H1 (cell line): ENCODE data around the gene RPS27A. TPM values are rescaled to one million over a fixed set of nuclear protein-coding genes. Genes with fewer than 3 reads are reported as not detected.

ENCODE experiments used
- CTCF ChIA-PET: fragments of 300-600 bp; sonication (Branson Sonifier 250); formaldehyde crosslinking; loops from one replicate; lab custom pipeline; 2021; ENCODE audit not compliant: partially characterized antibody; lab: Charles Lee
- POLR2A ChIA-PET: fragments of 300-600 bp; sonication (Branson Sonifier 250); formaldehyde crosslinking; loops from one replicate; lab custom pipeline; 2021; ENCODE audit warnings: inconsistent platforms; ENCODE audit not compliant: partially characterized antibody; lab: Charles Lee
- DNase-seq, 2 experiments: peaks; one replicate each; pipeline versions ENCODE4 v3.0.0 to v3.0.0-alpha.2; 2010 to 2022; ENCODE audit warnings: low spot score in 2 of 2, low read depth in 1 of 2, mixed read lengths in 1 of 2
- FAIRE-seq: peaks from 2 replicates; lab custom pipeline; 2011; peaks lifted over from hg19 to GRCh38; lab: Jason Lieb, UNC
- H2AFZ ChIP-seq: 2 replicates; pipeline ENCODE4 v1.8.1; 2012; ENCODE audit warnings: low read length, inconsistent platforms
- H2AK5ac ChIP-seq: 2 replicates; pipeline ENCODE4 v1.6.1; 2013; ENCODE audit warnings: low read depth, low read length
- H2BK120ac ChIP-seq: replicated peaks from 2 replicates; pipeline ENCODE3; 2013; ENCODE audit warnings: low read depth, low read length, inconsistent platforms
- H2BK12ac ChIP-seq: 2 replicates; pipeline ENCODE4 v1.6.1; 2013; ENCODE audit warnings: low read depth, low read length
- H2BK15ac ChIP-seq: 2 replicates; pipeline ENCODE4 v1.6.1; 2013; ENCODE audit warnings: low read length
- H2BK20ac ChIP-seq: 2 replicates; pipeline ENCODE4 v1.6.1; 2013; ENCODE audit warnings: low read length
- H2BK5ac ChIP-seq: 2 replicates; pipeline ENCODE4 v1.6.1; 2013; ENCODE audit warnings: low read depth, low read length
- H3K14ac ChIP-seq: 2 replicates; pipeline ENCODE4 v1.6.1; 2013; ENCODE audit warnings: inconsistent platforms; ENCODE audit not compliant: insufficient read length
- H3K18ac ChIP-seq: 2 replicates; pipeline ENCODE4 v1.6.1; 2013; ENCODE audit warnings: low read length; ENCODE audit errors: extremely low read depth
- H3K23ac ChIP-seq: 2 replicates; pipeline ENCODE4 v1.6.1; 2013; ENCODE audit warnings: inconsistent platforms; ENCODE audit not compliant: insufficient read length
- H3K23me2 ChIP-seq: 2 replicates; pipeline ENCODE4 v1.6.1; 2013; ENCODE audit warnings: low read depth, low read length
- H3K27ac ChIP-seq: 2 replicates; pipeline ENCODE4 v1.6.1; 2011; ENCODE audit warnings: low read depth, low read length, inconsistent platforms
- H3K27me3 ChIP-seq, 4 experiments: replicated peaks in 1 of 4; 1 replicate in 1 of 4; 2 replicates in 3 of 4; pipeline versions ENCODE4 v1.6.1 to v1.8.1; 2011 to 2013; ENCODE audit warnings: low read length in 3 of 4, mild to moderate bottlenecking in 3 of 4, inconsistent platforms in 2 of 4, mixed read lengths in 2 of 4, moderate library complexity in 1 of 4; ENCODE audit not compliant: control insufficient read depth in 3 of 4, insufficient read depth in 3 of 4; ENCODE audit errors: extremely low read depth in 1 of 4
- H3K36me3 ChIP-seq, 4 experiments: 2 replicates each; pipeline versions ENCODE4 v1.6.1 to v1.8.1; 2011 to 2013; ENCODE audit warnings: mild to moderate bottlenecking in 4 of 4, low read length in 3 of 4, moderate library complexity in 2 of 4, control low read depth in 1 of 4, inconsistent platforms in 1 of 4; ENCODE audit not compliant: insufficient read depth in 4 of 4, control insufficient read depth in 2 of 4
- H3K4ac ChIP-seq: replicated peaks from 2 replicates; pipeline ENCODE3; 2013; ENCODE audit warnings: low read length, low read depth, mixed read lengths, inconsistent platforms; ENCODE audit not compliant: insufficient read length
- H3K4me1 ChIP-seq, 4 experiments: replicated peaks in 1 of 4; 1 replicate in 1 of 4; 2 replicates in 3 of 4; pipeline versions ENCODE4 v1.6.1 to v1.8.1; 2011 to 2013; ENCODE audit warnings: low read length in 3 of 4, inconsistent platforms in 2 of 4, mixed read lengths in 1 of 4; ENCODE audit not compliant: insufficient read depth in 4 of 4, control insufficient read depth in 3 of 4
- H3K4me2 ChIP-seq, 2 experiments: 2 replicates each; pipeline versions ENCODE4 v1.6.1 to v1.8.1; 2011 to 2013; ENCODE audit warnings: low read depth in 2 of 2, low read length in 2 of 2, control low read depth in 1 of 2, inconsistent platforms in 1 of 2, mild to moderate bottlenecking in 1 of 2; ENCODE audit not compliant: insufficient read depth in 1 of 2
- H3K4me3 ChIP-seq, 4 experiments: fragments of 200-600, 300-600 bp in 1 of 4; sonication (generic), shearing (Covaris generic), sonication (Bioruptor Twin) in 1 of 4; 2 replicates each; pipeline versions ENCODE4 v1.5.1 to v1.8.1; 2011 to 2016; ENCODE audit warnings: low read length in 4 of 4, low read depth in 3 of 4, control low read depth in 2 of 4, inconsistent platforms in 2 of 4, mild to moderate bottlenecking in 2 of 4, mixed read lengths in 1 of 4, moderate library complexity in 1 of 4; ENCODE audit not compliant: insufficient read depth in 2 of 4; ENCODE audit errors: extremely low read depth in 1 of 4
- H3K56ac ChIP-seq: replicated peaks from 2 replicates; pipeline ENCODE3; 2013; ENCODE audit warnings: low read depth, mild to moderate bottlenecking, mixed read lengths, low read length, inconsistent platforms; ENCODE audit not compliant: insufficient read length
- H3K79me1 ChIP-seq: 2 replicates; pipeline ENCODE4 v1.6.1; 2013; ENCODE audit warnings: low read depth, low read length, control low read depth
- H3K79me2 ChIP-seq, 2 experiments: 2 replicates each; pipeline versions ENCODE4 v1.6.1 to v1.8.1; 2012 to 2013; ENCODE audit warnings: low read length in 2 of 2, mild to moderate bottlenecking in 2 of 2, inconsistent platforms in 1 of 2; ENCODE audit not compliant: insufficient read depth in 2 of 2, control insufficient read depth in 1 of 2
- H3K9ac ChIP-seq, 4 experiments: replicated peaks in 1 of 4; 1 replicate in 1 of 4; 2 replicates in 3 of 4; pipeline versions ENCODE4 v1.6.1 to v1.8.1; 2011 to 2013; ENCODE audit warnings: low read depth in 3 of 4, low read length in 3 of 4, control low read depth in 2 of 4, mild to moderate bottlenecking in 2 of 4, moderate library complexity in 2 of 4, inconsistent platforms in 1 of 4; ENCODE audit errors: extremely low read depth in 1 of 4
- H3K9me3 ChIP-seq, 2 experiments: 2 replicates each; pipeline versions ENCODE4 v1.6.1 to v1.8.1; 2012 to 2013; ENCODE audit warnings: mild to moderate bottlenecking in 2 of 2, moderate library complexity in 2 of 2, control low read depth in 1 of 2, inconsistent platforms in 1 of 2, low read depth in 1 of 2, low read length in 1 of 2, mixed read lengths in 1 of 2; ENCODE audit not compliant: insufficient read depth in 2 of 2
- H4K20me1 ChIP-seq, 2 experiments: replicated peaks in 1 of 2; 2 replicates each; pipeline versions ENCODE3 to v1.8.1; 2011 to 2013; ENCODE audit warnings: inconsistent platforms in 2 of 2, low read length in 2 of 2, mild to moderate bottlenecking in 1 of 2; ENCODE audit not compliant: insufficient read depth in 2 of 2, control insufficient read depth in 1 of 2
- H4K5ac ChIP-seq: 2 replicates; pipeline ENCODE4 v1.6.1; 2013; ENCODE audit warnings: low read length, low read depth, mixed read lengths, inconsistent platforms; ENCODE audit not compliant: insufficient read length
- H4K8ac ChIP-seq: 2 replicates; pipeline ENCODE4 v1.8.0; 2013; ENCODE audit warnings: mild to moderate bottlenecking, moderate library complexity, low read length, inconsistent platforms; ENCODE audit not compliant: insufficient read depth; ENCODE audit errors: extremely low read depth
- H4K91ac ChIP-seq: replicated peaks from 2 replicates; pipeline ENCODE3; 2013; ENCODE audit warnings: low read length, mixed read lengths, inconsistent platforms; ENCODE audit not compliant: insufficient read length
- ATF3 ChIP-seq: IDR thresholded peaks from 2 replicates; pipeline ENCODE4 v1.6.1; 2011; ENCODE audit warnings: low read depth, mild to moderate bottlenecking, low read length; ENCODE audit not compliant: insufficient read depth
- BACH1 ChIP-seq: IDR thresholded peaks from 2 replicates; pipeline ENCODE4 v1.6.1; 2012; ENCODE audit warnings: low read length, improper control_type of control experiment
- CEBPB ChIP-seq: IDR thresholded peaks from 2 replicates; pipeline ENCODE4 v1.6.1; 2012; ENCODE audit warnings: low read depth, low read length
- CTCF ChIP-seq, 3 experiments: IDR thresholded peaks; 1 replicate in 2 of 3; 2 replicates in 1 of 3; pipeline versions ENCODE4 v1.5.1 to v1.6.1; 2011; ENCODE audit warnings: low read length in 3 of 3, mild to moderate bottlenecking in 3 of 3, inconsistent platforms in 2 of 3, low read depth in 1 of 3, moderate library complexity in 1 of 3; ENCODE audit not compliant: insufficient read depth in 1 of 3; ENCODE audit errors: control extremely low read depth in 1 of 3
- MAFK ChIP-seq: IDR thresholded peaks from 2 replicates; pipeline ENCODE4 v1.6.1; 2012; ENCODE audit warnings: low read depth, mild to moderate bottlenecking, improper control_type of control experiment, low read length
- PHF8 ChIP-seq: fragments of 200-600 bp; sonication (generic); conservative IDR thresholded peaks from 2 replicates; pipeline ENCODE4 v1.7.1; 2012; ENCODE audit warnings: low read depth, mild to moderate bottlenecking, inconsistent platforms, low read length, moderate library complexity
- POLR2A ChIP-seq, 2 experiments: IDR thresholded peaks; 1 replicate in 1 of 2; 2 replicates in 1 of 2; pipeline ENCODE4 v1.6.1; 2011; ENCODE audit warnings: low read depth in 2 of 2, low read length in 2 of 2, mild to moderate bottlenecking in 2 of 2; ENCODE audit errors: control extremely low read depth in 1 of 2
- SP1 ChIP-seq: IDR thresholded peaks from 2 replicates; pipeline ENCODE4 v1.6.1; 2011; ENCODE audit warnings: low read depth, low read length
- SRF ChIP-seq: IDR thresholded peaks from 2 replicates; pipeline ENCODE4 v1.6.1; 2011; ENCODE audit warnings: mild to moderate bottlenecking, low read depth, low read length, moderate library complexity
- SUZ12 ChIP-seq: fragments of 200-600 bp; sonication (generic); IDR thresholded peaks from 2 replicates; pipeline ENCODE4 v1.6.1; 2012; ENCODE audit warnings: mild to moderate bottlenecking, inconsistent platforms, low read length, moderate library complexity, mixed read lengths
- TAF1 ChIP-seq: IDR thresholded peaks from 2 replicates; pipeline ENCODE4 v1.6.1; 2011; ENCODE audit warnings: mild to moderate bottlenecking, low read depth, low read length
- TCF12 ChIP-seq: IDR thresholded peaks from 2 replicates; pipeline ENCODE4 v1.6.1; 2011; ENCODE audit warnings: low read depth, mild to moderate bottlenecking, low read length
- WGBS, 2 experiments: shearing (Covaris generic) in 1 of 2; methylation state at CpG; one replicate each; pipeline versions ENCODE4 v1.1.6 to v1.1.7; 2013 to 2015; ENCODE audit warnings: low lambda C conversion rate in 2 of 2, mixed read lengths in 2 of 2, inconsistent platforms in 1 of 2, low coverage in 1 of 2, missing lambda C conversion rate in 1 of 2; ENCODE audit not compliant: insufficient replicate concordance in 2 of 2, insufficient coverage in 1 of 2, insufficient read length in 1 of 2; ENCODE audit errors: extremely low coverage in 1 of 2, missing lambda C conversion rate in 1 of 2; 5-methylcytosine and 5-hydroxymethylcytosine counted together
- polyA plus RNA-seq, 7 experiments: library from polyadenylated mRNA; depleted of rRNA in 3 of 7; stranded (reverse) in 5 of 7; unstranded in 2 of 7; fragments of >200 nt in 5 of 7; fragments of 200-250 nt in 2 of 7; gene quantifications; 1 replicate in 5 of 7; 2 replicates in 1 of 7; 4 replicates in 1 of 7; pipeline versions ENCODE4 v1.2.1 to v1.2.3, GENCODE V29; 2011 to 2013; ENCODE audit warnings: missing spikeins in 2 of 7, mixed read lengths in 2 of 7
- total RNA-seq: library from RNA; stranded (reverse); fragmentation: NEBNext Ultra II Directional; extraction: Animal tissue kit (Norgen Biotek cat#: 25700); gene quantifications from 2 replicates; pipeline ENCODE4 v1.2.1, GENCODE V29; 2021

RPS27A gene
- total and polyA plus RNA-seq, 2 of the 8 experiments (the other 6 are each of a cell fraction or from before 2014, with no cell fraction given), result 1,431 to 1,682 TPM

- peaks cover 14 to 34% of the 10 kb centered on the region in 2 experiments for H3K79me2 ChIP-seq
- CTCF ChIA-PET, result no interaction called here
- H3K23ac ChIP-seq, result no peak overlapping the region
- H2BK15ac ChIP-seq, result no peak overlapping the region
- peaks cover 0 to 3% of the 10 kb centered on the region in 2 experiments for H4K20me1 ChIP-seq
- H3K18ac ChIP-seq, result no peak overlapping the region
- no peak overlapping the region for H4K5ac ChIP-seq
- H3K27ac ChIP-seq, result no peak overlapping the region
- H3K56ac ChIP-seq, result no peak overlapping the region
- H4K8ac ChIP-seq, result no peak overlapping the region
- FAIRE-seq (no peak), DNase-seq (no peak)
- no peaks in the 10 kb centered on the region for H3K9me3 ChIP-seq
- H3K23me2 ChIP-seq, result peaks cover 6% of the 10 kb centered on the region
- H3K4ac ChIP-seq, result no peak overlapping the region
- peaks cover 8% of the 10 kb centered on the region for H3K79me1 ChIP-seq
- H3K14ac ChIP-seq, result no peak overlapping the region
- H4K91ac ChIP-seq, result no peak overlapping the region
- H3K4me3 ChIP-seq, result no peak overlapping the region
- H2BK120ac ChIP-seq, result no peak overlapping the region
- H2BK12ac ChIP-seq, result no peak overlapping the region
- 87% methylated on average over 2 of the region's 2 CpGs; no CpG with 5 or more reads in 1 of the 2 experiments for WGBS, 2 experiments
- no peaks in the 10 kb centered on the region for H3K27me3 ChIP-seq
- POLR2A ChIA-PET, result no interaction called here
- no peak overlapping the region for H2BK20ac ChIP-seq
- H3K9ac ChIP-seq, result no peak overlapping the region
- H2AFZ ChIP-seq, result no peak overlapping the region
- H3K36me3 ChIP-seq, result peaks cover 5 to 11% (median 8%) of the 10 kb centered on the region in 4 experiments; a peak in 7 of 8 replicates
- H2BK5ac ChIP-seq, result no peak overlapping the region
- no peak overlapping the region for H3K4me2 ChIP-seq
- H3K4me1 ChIP-seq, result peaks cover 3 to 6% (median 4%) of the 10 kb centered on the region in 4 experiments
- no peak overlapping the region for H2AK5ac ChIP-seq
- TF ChIP-seq BACH1 (no peak), SUZ12 (no peak), TAF1 (no peak), MAFK (no peak), CEBPB (no peak), POLR2A (IDR thresholded peaks at IDR 0.05; ENCODE audit: control extremely low read depth in 1 of 2, low read depth in 2 of 2, low read length in 2 of 2) (no peak), SP1 (no peak), ATF3 (no peak), CTCF (IDR thresholded peaks at IDR 0.05; ENCODE audit: control extremely low read depth in 1 of 3, insufficient read depth in 1 of 3, low read depth in 1 of 3, low read length in 3 of 3) (no peak), TCF12 (no peak), SRF (no peak), PHF8 (no peak)
Measured at GRCh38 chr2:55229221-55229620, 3.3 kb upstream of the RPS27A start.
